ENCODE results near the gene TYW3. TPM values are rescaled to one million over a fixed set of nuclear protein-coding genes. Genes with fewer than 3 reads are reported as not detected.

The TYW3 gene
- total RNA-seq, 1 experiment from 2014 or later = 33.9 TPM

- DNase-seq (ENCODE audit: low spot score) = no peak
- Histone ChIP-seq H3K27me3 (replicated peaks; ENCODE audit: insufficient read depth, low read depth, low read length, poor library complexity) (no peaks in the 10 kb centered on the region), H3K9me3 (ENCODE audit: low read depth, low read length, poor library complexity, severe bottlenecking) (no peaks in the 10 kb centered on the region), H3K36me3 (ENCODE audit: insufficient read depth, low read length, poor library complexity, severe bottlenecking) (no peaks in the 10 kb centered on the region), H3K4me3 (ENCODE audit: low read depth, low read length, poor library complexity, severe bottlenecking) (no peak overlapping the region), H3K27ac (ENCODE audit: low read depth, low read length, poor library complexity, severe bottlenecking) (no peak overlapping the region), H3K4me1 (ENCODE audit: insufficient read depth, low read length, poor library complexity, severe bottlenecking) (no peaks in the 10 kb centered on the region)
- ChIA-PET POLR2A (ENCODE audit: low non-redundant PET) (no interaction called here), CTCF (no interaction called here)
- intact Hi-C loops (cut with micrococcal nuclease; ENCODE audit: unreplicated experiment) = loop anchor here (5.0 kb wide), 1 partner anchor 849 kb away; no protein-coding TSS in a partner anchor
- no TSS peak for BruUV-seq (replicated peaks)
- TF ChIP-seq CTCF (conservative IDR thresholded peaks at IDR 0.05; ENCODE audit: low read depth, low read length) (no peak), EZH2 (IDR thresholded peaks at IDR 0.05; ENCODE audit: borderline replicate concordance, low read depth, low read length, poor library complexity, severe bottlenecking) (no peak)
These were observed 42.0 kb upstream of the TYW3 start for GRCh38 chr1:74690909-74691308.

DNA sequence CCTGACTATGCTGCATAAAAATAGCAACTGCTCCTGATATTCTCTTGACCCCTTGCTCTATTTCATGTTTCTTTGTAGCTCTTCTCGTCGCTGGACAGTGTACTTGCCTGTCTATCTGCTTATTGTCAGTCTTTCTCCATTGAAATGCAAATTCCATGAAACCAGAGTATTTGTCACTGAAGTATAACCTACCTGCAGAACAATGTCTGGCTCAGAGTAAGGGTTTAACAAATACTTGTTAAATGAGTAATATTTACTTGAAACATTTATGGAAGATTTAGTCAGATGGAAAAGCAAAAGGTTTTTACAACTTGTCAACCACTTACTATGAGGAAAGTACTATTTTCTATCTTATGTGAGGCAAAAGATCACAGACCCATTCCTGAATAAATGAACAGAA, 39.5 kb upstream of the TYW3 start:
- H3K36me3 ChIP-seq (ENCODE audit: insufficient read depth, low read length, poor library complexity, severe bottlenecking) = no peaks in the 10 kb centered on the region
- CTCF ChIA-PET = interaction anchor here (0.7 kb wide), 1 partner anchor 494 kb away, joined by 3 read pairs; no protein-coding TSS in a partner anchor
- POLR2A ChIA-PET (ENCODE audit: low non-redundant PET) = no interaction called here
- no TSS peak for BruUV-seq (replicated peaks)
- no peaks in the 10 kb centered on the region for H3K27me3 ChIP-seq (replicated peaks; ENCODE audit: insufficient read depth, low read depth, low read length, poor library complexity)
- H3K4me1 ChIP-seq (ENCODE audit: insufficient read depth, low read length, poor library complexity, severe bottlenecking) = no peaks in the 10 kb centered on the region
- H3K27ac ChIP-seq (ENCODE audit: low read depth, low read length, poor library complexity, severe bottlenecking) = no peak overlapping the region
- H3K4me3 ChIP-seq (ENCODE audit: low read depth, low read length, poor library complexity, severe bottlenecking) = no peak overlapping the region
- no peak for DNase-seq (ENCODE audit: low spot score)
- TF ChIP-seq CTCF (conservative IDR thresholded peaks at IDR 0.05; ENCODE audit: low read depth, low read length) = no peak
- TF ChIP-seq EZH2 (IDR thresholded peaks at IDR 0.05; ENCODE audit: borderline replicate concordance, low read depth, low read length, poor library complexity, severe bottlenecking) = no peak
- intact Hi-C loops (cut with micrococcal nuclease; ENCODE audit: unreplicated experiment) = loop anchor here (5.0 kb wide), 1 partner anchor 851 kb away; no protein-coding TSS in a partner anchor
- no peaks in the 10 kb centered on the region for H3K9me3 ChIP-seq (ENCODE audit: low read depth, low read length, poor library complexity, severe bottlenecking)

DNA sequence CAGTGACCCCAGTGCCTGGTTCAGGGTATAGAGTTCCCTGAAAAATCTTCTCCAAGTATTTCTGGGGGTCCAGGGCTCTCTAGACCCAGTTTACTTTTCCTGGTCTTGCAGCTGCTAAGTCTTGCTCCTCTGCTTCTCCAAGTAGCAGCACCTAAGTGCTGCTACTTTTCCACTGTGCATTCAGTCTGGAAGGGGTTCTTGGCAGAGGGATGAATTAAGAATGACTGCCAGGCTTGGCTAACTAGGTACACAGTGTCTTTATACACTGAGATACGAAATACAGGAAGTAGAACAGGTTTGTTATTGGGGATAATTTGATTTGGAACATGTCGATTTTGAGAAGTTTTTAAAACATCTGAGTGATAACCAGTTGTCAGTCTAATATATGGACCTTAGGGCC, 35.1 kb upstream of the TYW3 start:
- ChIA-PET POLR2A (ENCODE audit: low non-redundant PET) (no interaction called here), CTCF (no interaction called here)
- Histone ChIP-seq H3K4me3 (ENCODE audit: low read depth, low read length, poor library complexity, severe bottlenecking) (no peak overlapping the region), H3K4me1 (ENCODE audit: insufficient read depth, low read length, poor library complexity, severe bottlenecking) (no peaks in the 10 kb centered on the region), H3K9me3 (ENCODE audit: low read depth, low read length, poor library complexity, severe bottlenecking) (no peaks in the 10 kb centered on the region), H3K36me3 (ENCODE audit: insufficient read depth, low read length, poor library complexity, severe bottlenecking) (no peaks in the 10 kb centered on the region), H3K27me3 (replicated peaks; ENCODE audit: insufficient read depth, low read depth, low read length, poor library complexity) (no peaks in the 10 kb centered on the region), H3K27ac (ENCODE audit: low read depth, low read length, poor library complexity, severe bottlenecking) (no peak overlapping the region)
- no peak for DNase-seq (ENCODE audit: low spot score)
- TF ChIP-seq CTCF (conservative IDR thresholded peaks at IDR 0.05; ENCODE audit: low read depth, low read length) (no peak), EZH2 (IDR thresholded peaks at IDR 0.05; ENCODE audit: borderline replicate concordance, low read depth, low read length, poor library complexity, severe bottlenecking) (no peak)
- intact Hi-C loops (cut with micrococcal nuclease; ENCODE audit: unreplicated experiment) = no loop called here
- BruUV-seq (replicated peaks) = no TSS peak
